ENCODE results near the gene AGT. TPM values are rescaled to one million over a fixed set of nuclear protein-coding genes. Genes with fewer than 3 reads are reported as not detected.

AGT gene
- total RNA-seq, 1 experiment from 2014 or later = not detected

DNA sequence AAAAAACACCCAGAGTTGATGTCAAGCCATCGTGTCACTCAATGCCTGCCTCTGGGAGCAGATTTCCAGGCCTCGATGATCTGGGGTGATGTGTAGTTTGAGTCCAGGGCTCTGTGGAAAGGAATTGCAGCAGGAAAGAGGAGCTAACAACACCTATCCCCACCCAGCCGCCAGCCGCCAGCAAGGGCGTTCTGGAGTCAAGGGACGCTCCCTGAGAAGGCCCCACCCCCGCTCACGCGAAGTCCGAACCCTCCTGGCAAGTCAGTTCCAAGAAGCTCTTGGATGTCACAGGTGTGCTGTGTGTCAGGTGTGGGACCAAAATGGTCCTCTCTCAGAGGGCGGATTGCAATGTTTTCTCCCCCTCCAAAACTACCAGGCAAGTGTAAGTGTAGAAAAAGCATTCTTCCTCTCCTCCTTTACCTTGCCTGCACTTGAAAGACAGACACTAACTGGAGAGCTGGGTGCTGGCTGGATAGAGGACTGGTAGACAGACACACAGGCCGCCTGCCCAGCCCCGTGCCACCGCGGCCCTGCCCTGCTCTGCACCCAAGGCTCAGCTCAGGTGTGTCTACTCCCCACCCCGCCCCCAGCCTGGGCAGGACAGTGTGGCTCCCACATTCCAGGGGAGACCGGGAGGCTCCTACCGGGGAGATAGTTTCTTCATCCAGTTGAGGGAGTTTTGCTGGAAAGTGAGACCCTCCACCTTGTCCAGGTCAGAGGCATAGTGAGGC is 8.5 kb downstream of the AGT start:
- no peaks in the 10 kb centered on the region; the same call in 1 of the 2 replicates for H3K4me1 ChIP-seq (replicated peaks; ENCODE audit: insufficient read depth)
- no peaks in the 10 kb centered on the region for H3K9me3 ChIP-seq (ENCODE audit: insufficient read depth, low read depth)
- no peaks in the 10 kb centered on the region for H3K79me2 ChIP-seq (ENCODE audit: low read depth)
- H3K36me3 ChIP-seq (ENCODE audit: low read depth) = no peaks in the 10 kb centered on the region
- H3K4me2 ChIP-seq = no peak overlapping the region
- H3K27ac ChIP-seq = no peak overlapping the region
- intact Hi-C loops (cut with micrococcal nuclease; ENCODE audit: unreplicated experiment) = no loop called here
- H4K20me1 ChIP-seq (ENCODE audit: insufficient read depth) = no peaks in the 10 kb centered on the region
- DNase-seq = no peak
- ChIA-PET CTCF (no interaction called here), POLR2A (ENCODE audit: unreplicated experiment) (no interaction called here)
- no peaks in the 10 kb centered on the region for H3K9me2 ChIP-seq (ENCODE audit: insufficient read depth)
- no peaks in the 10 kb centered on the region for H3F3A ChIP-seq (ENCODE audit: insufficient read depth, low read depth)
- TF ChIP-seq, protein P1, sequence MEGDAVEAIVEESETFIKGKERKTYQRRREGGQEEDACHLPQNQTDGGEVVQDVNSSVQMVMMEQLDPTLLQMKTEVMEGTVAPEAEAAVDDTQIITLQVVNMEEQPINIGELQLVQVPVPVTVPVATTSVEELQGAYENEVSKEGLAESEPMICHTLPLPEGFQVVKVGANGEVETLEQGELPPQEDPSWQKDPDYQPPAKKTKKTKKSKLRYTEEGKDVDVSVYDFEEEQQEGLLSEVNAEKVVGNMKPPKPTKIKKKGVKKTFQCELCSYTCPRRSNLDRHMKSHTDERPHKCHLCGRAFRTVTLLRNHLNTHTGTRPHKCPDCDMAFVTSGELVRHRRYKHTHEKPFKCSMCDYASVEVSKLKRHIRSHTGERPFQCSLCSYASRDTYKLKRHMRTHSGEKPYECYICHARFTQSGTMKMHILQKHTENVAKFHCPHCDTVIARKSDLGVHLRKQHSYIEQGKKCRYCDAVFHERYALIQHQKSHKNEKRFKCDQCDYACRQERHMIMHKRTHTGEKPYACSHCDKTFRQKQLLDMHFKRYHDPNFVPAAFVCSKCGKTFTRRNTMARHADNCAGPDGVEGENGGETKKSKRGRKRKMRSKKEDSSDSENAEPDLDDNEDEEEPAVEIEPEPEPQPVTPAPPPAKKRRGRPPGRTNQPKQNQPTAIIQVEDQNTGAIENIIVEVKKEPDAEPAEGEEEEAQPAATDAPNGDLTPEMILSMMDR (conservative IDR thresholded peaks at IDR 0.05) = no peak
- TF ChIP-seq EZH2 (IDR thresholded peaks at IDR 0.05; ENCODE audit: low read depth) = no peak
- H3K27me3 ChIP-seq (ENCODE audit: insufficient read depth, low read depth) = no peaks in the 10 kb centered on the region
- H2AFZ ChIP-seq = no peak overlapping the region
- no peak overlapping the region for H3K4me3 ChIP-seq
- BruUV-seq (replicated peaks) = no TSS peak

DNA sequence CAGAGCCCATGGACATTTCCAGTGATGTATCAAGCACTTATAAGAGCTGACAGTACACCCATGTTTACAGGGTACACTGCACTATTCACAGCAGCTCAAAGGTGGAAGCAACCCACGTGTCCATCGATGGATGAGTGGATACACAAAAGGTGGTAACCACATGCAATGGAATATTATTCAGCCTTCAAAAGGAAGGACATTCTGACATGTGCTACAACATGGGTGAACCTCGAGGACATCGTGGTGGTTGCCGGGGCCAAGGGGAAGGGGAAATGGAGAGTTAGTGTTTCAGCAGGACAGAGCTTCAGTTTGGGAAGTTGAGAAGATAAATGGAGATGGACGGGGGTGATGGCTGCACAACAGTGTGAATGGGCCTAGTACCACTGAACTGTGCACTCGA is 9.1 kb downstream of the AGT start:
- no peak overlapping the region for H3K27ac ChIP-seq
- no peak overlapping the region for H3K4me3 ChIP-seq
- H4K20me1 ChIP-seq (ENCODE audit: insufficient read depth) = no peaks in the 10 kb centered on the region
- no peaks in the 10 kb centered on the region for H3K36me3 ChIP-seq (ENCODE audit: low read depth)
- no TSS peak for BruUV-seq (replicated peaks)
- DNase-seq = no peak
- ChIA-PET POLR2A (ENCODE audit: unreplicated experiment) (no interaction called here), CTCF (no interaction called here)
- no peaks in the 10 kb centered on the region for H3K9me3 ChIP-seq (ENCODE audit: insufficient read depth, low read depth)
- H3K27me3 ChIP-seq (ENCODE audit: insufficient read depth, low read depth) = no peaks in the 10 kb centered on the region
- no peak overlapping the region for H2AFZ ChIP-seq
- TF ChIP-seq, protein P1 (conservative IDR thresholded peaks at IDR 0.05) = no peak
- no peak for TF ChIP-seq EZH2 (IDR thresholded peaks at IDR 0.05; ENCODE audit: low read depth)
- no peak overlapping the region for H3K4me2 ChIP-seq
- no peaks in the 10 kb centered on the region; the same call in 1 of the 2 replicates for H3K4me1 ChIP-seq (replicated peaks; ENCODE audit: insufficient read depth)
- intact Hi-C loops (cut with micrococcal nuclease; ENCODE audit: unreplicated experiment) = no loop called here
- H3K9me2 ChIP-seq (ENCODE audit: insufficient read depth) = no peaks in the 10 kb centered on the region
- H3F3A ChIP-seq (ENCODE audit: insufficient read depth, low read depth) = no peaks in the 10 kb centered on the region
- no peaks in the 10 kb centered on the region for H3K79me2 ChIP-seq (ENCODE audit: low read depth)

DNA sequence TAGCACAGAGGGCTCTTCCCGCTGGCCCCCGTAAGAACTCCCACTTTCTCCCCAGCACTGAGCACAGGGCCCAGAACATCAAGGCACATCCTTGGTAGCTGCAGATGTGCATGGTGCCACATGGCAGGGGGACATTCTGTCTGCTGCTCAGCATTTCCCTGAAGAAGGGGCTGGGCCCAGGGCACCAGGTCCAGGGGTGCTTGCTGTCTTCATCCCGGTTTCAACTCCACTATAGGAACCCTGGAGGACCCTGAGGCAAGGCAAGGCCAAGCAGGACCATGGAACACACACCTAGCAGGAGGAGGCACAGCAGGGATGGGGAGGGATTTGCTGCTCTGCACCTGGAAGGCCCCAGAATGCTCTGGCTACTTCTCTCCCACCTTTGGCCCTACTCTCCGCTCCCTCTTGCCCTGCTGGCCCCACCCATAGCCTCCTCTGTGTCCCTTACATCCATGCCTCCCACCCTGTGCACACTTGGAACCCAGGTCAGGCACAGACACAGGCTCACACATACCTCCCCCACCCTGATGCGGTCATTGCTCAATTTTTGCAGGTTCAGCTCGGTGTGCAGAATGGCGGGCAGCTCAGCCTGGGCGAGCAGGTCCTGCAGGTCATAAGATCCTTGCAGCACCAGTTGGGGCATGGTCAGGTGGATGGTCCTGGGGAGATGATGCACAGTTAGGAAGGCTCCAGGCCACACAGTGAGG is 10.1 kb downstream of the AGT start:
- no peak overlapping the region for H3K27ac ChIP-seq
- H3K9me2 ChIP-seq (ENCODE audit: insufficient read depth) = no peaks in the 10 kb centered on the region
- BruUV-seq (replicated peaks) = no TSS peak
- no peaks in the 10 kb centered on the region for H4K20me1 ChIP-seq (ENCODE audit: insufficient read depth)
- no peaks in the 10 kb centered on the region for H3F3A ChIP-seq (ENCODE audit: insufficient read depth, low read depth)
- ChIA-PET POLR2A (ENCODE audit: unreplicated experiment) (no interaction called here), CTCF (no interaction called here)
- H3K4me2 ChIP-seq = no peak overlapping the region
- no peak for DNase-seq
- no peak overlapping the region for H3K4me3 ChIP-seq
- H3K79me2 ChIP-seq (ENCODE audit: low read depth) = no peaks in the 10 kb centered on the region
- H3K36me3 ChIP-seq (ENCODE audit: low read depth) = no peaks in the 10 kb centered on the region
- TF ChIP-seq EZH2 (IDR thresholded peaks at IDR 0.05; ENCODE audit: low read depth) = no peak
- TF ChIP-seq, protein P1 (conservative IDR thresholded peaks at IDR 0.05) = no peak
- H3K27me3 ChIP-seq (ENCODE audit: insufficient read depth, low read depth) = no peaks in the 10 kb centered on the region
- intact Hi-C loops (cut with micrococcal nuclease; ENCODE audit: unreplicated experiment) = no loop called here
- H3K9me3 ChIP-seq (ENCODE audit: insufficient read depth, low read depth) = no peaks in the 10 kb centered on the region
- no peaks in the 10 kb centered on the region; the same call in 1 of the 2 replicates for H3K4me1 ChIP-seq (replicated peaks; ENCODE audit: insufficient read depth)
- no peak overlapping the region for H2AFZ ChIP-seq

All from PC-9 (cell line).